HUES64 (cell line): ENCODE data around the gene FAM120B.

ENCODE experiments used
- H3K27ac ChIP-seq: 2 replicates; pipeline ENCODE4 v1.7.0; 2013; ENCODE audit warnings: low read depth, low read length, inconsistent platforms
- H3K27me3 ChIP-seq: 2 replicates; pipeline ENCODE4 v1.6.1; 2013; ENCODE audit warnings: mild to moderate bottlenecking, low read length; ENCODE audit not compliant: insufficient read depth
- H3K36me3 ChIP-seq: 2 replicates; pipeline ENCODE4 v1.6.1; 2013; ENCODE audit warnings: mild to moderate bottlenecking, low read length; ENCODE audit not compliant: insufficient read depth
- H3K4me1 ChIP-seq: 2 replicates; pipeline ENCODE4 v1.6.1; 2013; ENCODE audit warnings: mild to moderate bottlenecking, low read length, moderate library complexity; ENCODE audit not compliant: insufficient read depth
- H3K4me3 ChIP-seq: 2 replicates; pipeline ENCODE4 v1.5.1; 2013; ENCODE audit warnings: mild to moderate bottlenecking, low read length, moderate library complexity
- H3K9ac ChIP-seq: 2 replicates; pipeline ENCODE4 v1.6.1; 2013; ENCODE audit warnings: mild to moderate bottlenecking, low read depth, low read length
- H3K9me3 ChIP-seq: 2 replicates; pipeline ENCODE4 v1.6.1; 2013; ENCODE audit warnings: low read depth, low read length; ENCODE audit not compliant: insufficient read depth
- whole genome bisulfite sequencing: fragments of 150-250, 120-280 bp; methylation state at CpG from one replicate; pipeline ENCODE4 v1.1.7; 2013; ENCODE audit warnings: missing lambda C conversion rate; 5-methylcytosine and 5-hydroxymethylcytosine counted together

Gene FAM120B

DNA sequence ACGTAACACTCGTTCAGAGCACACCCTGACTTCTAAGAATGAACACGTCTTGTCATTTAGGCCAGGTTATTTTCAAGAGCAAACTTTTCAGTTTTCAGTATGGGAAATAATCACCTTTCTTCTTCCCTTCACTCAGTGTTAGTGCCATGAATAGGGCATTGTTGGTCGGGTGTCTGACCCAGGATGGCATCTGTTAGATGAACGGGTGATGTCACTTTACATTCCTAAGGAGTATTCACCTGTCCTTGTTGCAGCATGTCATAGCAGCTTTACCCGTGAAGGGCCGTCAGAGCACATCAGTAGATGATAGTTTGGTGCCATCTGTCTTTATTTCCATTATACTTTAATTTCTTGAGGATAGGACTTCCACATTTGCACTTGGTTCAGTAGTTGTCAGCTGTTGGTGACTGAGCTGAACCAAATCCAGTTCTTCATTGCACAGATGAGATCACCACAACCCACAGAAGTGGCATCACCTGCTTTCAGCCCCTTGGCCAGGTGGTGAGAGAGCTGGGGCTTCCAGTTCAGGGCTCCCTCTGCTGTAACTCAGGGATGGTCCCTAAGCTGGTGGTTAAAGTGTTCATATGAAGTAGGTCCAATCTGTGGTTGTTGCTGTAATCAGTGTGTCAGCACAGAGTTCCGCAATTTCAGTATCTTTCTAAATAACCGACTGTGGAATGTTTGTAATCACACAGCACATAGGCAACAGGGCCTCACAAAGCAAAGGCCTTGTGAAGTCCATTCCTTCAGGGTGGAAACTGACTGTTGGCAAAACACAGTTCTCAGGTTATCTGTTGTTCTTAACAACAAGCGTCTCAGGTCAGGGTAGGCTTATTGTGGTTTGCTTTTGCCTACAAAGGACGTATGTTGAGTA lies 68.2 kb downstream of the FAM120B start:
- no peak overlapping the region for H3K27ac ChIP-seq
- H3K4me3 ChIP-seq, result no peak overlapping the region
- H3K4me1 ChIP-seq, result peaks cover 6% of the 10 kb centered on the region; the same call in 1 of the 2 replicates
- no peaks in the 10 kb centered on the region for H3K27me3 ChIP-seq
- WGBS, result 96% methylated on average over 11 of the region's 11 CpGs
- no peaks in the 10 kb centered on the region for H3K9me3 ChIP-seq
- no peak overlapping the region for H3K9ac ChIP-seq
- H3K36me3 ChIP-seq, result no peaks in the 10 kb centered on the region

DNA sequence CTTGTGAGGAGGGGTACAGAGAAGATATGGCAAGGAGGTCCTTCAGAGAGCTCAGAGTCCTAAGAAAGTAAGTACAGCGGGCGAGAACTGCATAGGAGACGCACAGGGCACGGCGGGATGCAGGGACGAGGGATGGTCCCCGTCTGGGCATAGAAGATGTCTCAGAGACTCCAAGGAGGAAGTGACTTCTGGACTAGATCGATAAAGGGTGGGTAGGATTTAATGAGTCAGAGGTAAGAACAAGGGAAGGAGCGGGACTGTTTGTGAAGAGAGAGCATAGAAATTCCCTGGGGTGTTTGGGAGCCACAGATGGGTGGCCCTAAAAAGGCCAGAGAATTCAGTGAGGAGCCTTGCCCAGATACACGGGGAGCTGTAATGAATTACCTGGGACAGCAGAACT lies 69.1 kb downstream of the FAM120B start:
- Histone ChIP-seq H3K4me1 (peaks cover 6% of the 10 kb centered on the region; the same call in 1 of the 2 replicates), H3K9me3 (no peaks in the 10 kb centered on the region), H3K9ac (no peak overlapping the region), H3K27ac (no peak overlapping the region), H3K4me3 (no peak overlapping the region), H3K36me3 (no peaks in the 10 kb centered on the region), H3K27me3 (no peaks in the 10 kb centered on the region)
- WGBS, result 96% methylated on average over 10 of the region's 10 CpGs

DNA sequence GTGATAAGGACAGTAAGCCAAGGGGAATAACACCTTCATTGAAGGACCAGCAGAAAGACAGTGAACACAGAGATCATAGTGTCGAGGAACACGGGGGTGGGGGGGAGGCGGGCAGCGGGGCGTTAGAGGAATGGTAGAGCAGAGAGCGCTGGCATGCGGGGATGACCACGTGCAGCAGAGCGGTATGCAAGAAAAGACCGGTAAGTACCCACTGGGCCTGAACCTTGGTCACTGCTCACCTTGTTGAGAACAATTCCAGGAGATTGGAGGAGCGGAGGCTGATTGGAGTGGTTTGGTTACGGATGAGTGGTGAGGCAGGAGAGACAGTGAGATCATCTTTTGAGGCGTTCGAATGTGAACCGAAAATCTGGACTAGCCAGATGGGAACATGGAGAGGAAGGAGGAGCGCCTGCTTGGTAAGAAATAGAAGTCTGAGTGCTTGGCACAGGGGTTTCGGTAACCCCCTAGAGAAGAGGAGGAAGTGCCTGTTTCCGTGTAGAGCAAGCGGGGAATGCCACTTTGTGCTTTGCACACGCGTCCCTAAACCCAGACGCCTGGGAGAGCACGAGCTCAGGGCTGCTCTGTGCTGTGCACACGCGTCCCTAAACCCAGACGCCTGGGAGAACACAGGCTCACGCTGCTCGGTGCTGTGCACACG lies 70.0 kb downstream of the FAM120B start:
- no peaks in the 10 kb centered on the region for H3K9me3 ChIP-seq
- no peak overlapping the region for H3K4me3 ChIP-seq
- H3K27me3 ChIP-seq, result no peaks in the 10 kb centered on the region
- no peaks in the 10 kb centered on the region for H3K36me3 ChIP-seq
- H3K27ac ChIP-seq, result no peak overlapping the region
- H3K4me1 ChIP-seq, result peaks cover 6% of the 10 kb centered on the region; the same call in 1 of the 2 replicates
- 95% methylated on average over 28 of the region's 29 CpGs for WGBS
- no peak overlapping the region for H3K9ac ChIP-seq

DNA sequence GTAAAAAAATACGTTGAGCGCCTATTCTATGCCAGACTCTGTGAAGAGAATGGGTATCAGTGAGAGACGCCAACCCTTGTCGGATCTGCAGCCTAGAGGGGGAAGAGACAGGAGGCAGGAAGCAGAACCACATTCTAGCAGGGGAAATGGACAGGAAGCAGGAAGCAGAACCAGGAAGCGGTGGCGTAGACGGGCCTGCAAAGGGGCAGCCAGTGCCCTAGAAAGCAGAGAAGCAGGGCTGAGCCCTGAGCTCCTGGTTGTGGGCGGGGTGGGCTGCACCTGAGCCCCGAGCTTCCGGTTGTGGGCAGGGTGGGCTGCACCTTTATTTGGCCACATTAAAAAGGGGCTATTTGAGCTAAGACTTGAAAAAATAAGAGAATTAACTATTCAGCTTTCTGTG lies 71.9 kb downstream of the FAM120B start:
- Histone ChIP-seq H3K9ac (no peak overlapping the region), H3K36me3 (no peaks in the 10 kb centered on the region), H3K27me3 (no peaks in the 10 kb centered on the region), H3K4me3 (no peak overlapping the region), H3K4me1 (peaks cover 2% of the 10 kb centered on the region; the same call in 1 of the 2 replicates), H3K9me3 (no peaks in the 10 kb centered on the region), H3K27ac (no peak overlapping the region)
- WGBS, result 95% methylated on average over 10 of the region's 10 CpGs

DNA sequence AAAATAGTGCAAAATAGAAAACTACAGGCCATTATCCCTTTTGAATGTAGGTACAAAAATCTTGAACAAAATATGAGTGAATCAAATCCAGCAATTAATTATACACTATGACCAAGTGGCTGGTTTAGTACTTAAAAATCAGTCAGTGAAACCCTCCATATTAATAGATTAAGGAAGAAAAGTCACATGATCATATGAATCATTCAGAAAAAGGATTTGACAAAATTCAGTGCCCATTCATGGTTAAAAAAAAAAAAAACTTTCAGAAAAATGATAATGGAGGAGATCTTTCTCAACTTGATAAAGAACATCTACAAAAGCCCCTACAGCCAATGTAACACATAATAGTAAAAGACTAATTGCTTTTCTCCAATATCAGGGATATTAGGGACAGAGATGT lies 75.0 kb downstream of the FAM120B start:
- no peaks in the 10 kb centered on the region for H3K36me3 ChIP-seq
- H3K27ac ChIP-seq, result no peak overlapping the region
- H3K4me1 ChIP-seq, result peaks cover 5% of the 10 kb centered on the region; the same call in 1 of the 2 replicates
- no peaks in the 10 kb centered on the region for H3K9me3 ChIP-seq
- no peaks in the 10 kb centered on the region for H3K27me3 ChIP-seq
- H3K9ac ChIP-seq, result no peak overlapping the region
- no peak overlapping the region for H3K4me3 ChIP-seq

DNA sequence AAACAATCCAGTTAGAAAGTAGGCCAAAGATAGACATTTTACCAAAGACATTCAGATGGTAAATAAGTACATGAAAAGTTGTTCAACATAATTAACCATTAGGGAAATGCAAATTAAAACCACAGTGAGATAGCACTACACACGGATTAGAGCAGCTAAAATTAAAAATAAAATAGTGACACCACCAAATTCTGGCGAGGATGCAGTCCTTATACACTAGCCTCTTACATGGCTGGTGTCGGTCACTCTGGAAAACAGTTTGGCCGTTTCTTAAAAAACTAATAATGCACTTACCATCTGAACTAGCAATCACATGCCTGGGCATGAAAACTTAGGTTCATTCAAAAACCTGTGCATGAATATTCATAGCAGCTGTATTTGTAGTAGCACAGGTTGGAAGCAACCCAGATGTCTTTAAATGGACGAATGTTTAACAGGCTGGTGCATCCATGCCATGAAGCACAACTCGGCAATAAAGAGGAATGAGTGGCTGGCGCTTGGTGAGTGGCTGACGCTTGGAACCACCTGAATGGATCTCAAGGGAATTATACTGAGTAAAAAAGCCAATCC lies 77.0 kb downstream of the FAM120B start:
- peaks cover 5% of the 10 kb centered on the region; the same call in 1 of the 2 replicates for H3K4me1 ChIP-seq
- no peak overlapping the region for H3K27ac ChIP-seq
- WGBS, result 89% methylated on average over 8 of the region's 8 CpGs

DNA sequence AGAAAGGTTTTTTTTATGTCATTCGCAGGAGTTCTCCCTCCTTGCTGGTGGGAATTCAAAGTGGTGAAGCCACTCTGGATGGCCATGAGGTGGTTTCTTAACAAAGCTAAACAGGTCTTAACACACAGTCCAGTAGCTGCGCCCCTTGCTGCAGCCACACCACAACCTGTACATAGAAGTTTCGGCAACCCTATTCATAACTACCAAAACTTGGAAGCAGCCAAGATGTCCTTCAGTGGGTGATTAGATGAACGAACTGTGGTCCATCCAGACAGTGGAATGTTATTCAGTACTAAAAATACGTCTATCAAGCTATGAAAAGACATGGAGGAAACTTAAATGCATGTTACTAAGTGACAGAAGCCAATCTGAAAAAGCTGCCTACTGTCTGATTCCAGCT lies 78.9 kb downstream of the FAM120B start:
- Histone ChIP-seq H3K9ac (no peak overlapping the region), H3K4me1 (peaks cover 5% of the 10 kb centered on the region; the same call in 1 of the 2 replicates), H3K4me3 (no peak overlapping the region), H3K9me3 (no peaks in the 10 kb centered on the region), H3K27me3 (no peaks in the 10 kb centered on the region), H3K27ac (no peak overlapping the region), H3K36me3 (peaks cover 8% of the 10 kb centered on the region; the same call in 1 of the 2 replicates)
- WGBS, result 96% methylated on average over 5 of the region's 5 CpGs

More for the DNA sequence above, 77.0 kb downstream of the FAM120B start:
- Histone ChIP-seq H3K4me3 (no peak overlapping the region), H3K36me3 (peaks cover 3% of the 10 kb centered on the region; the same call in 1 of the 2 replicates), H3K9ac (no peak overlapping the region), H3K9me3 (no peaks in the 10 kb centered on the region), H3K27me3 (no peaks in the 10 kb centered on the region)

DNA sequence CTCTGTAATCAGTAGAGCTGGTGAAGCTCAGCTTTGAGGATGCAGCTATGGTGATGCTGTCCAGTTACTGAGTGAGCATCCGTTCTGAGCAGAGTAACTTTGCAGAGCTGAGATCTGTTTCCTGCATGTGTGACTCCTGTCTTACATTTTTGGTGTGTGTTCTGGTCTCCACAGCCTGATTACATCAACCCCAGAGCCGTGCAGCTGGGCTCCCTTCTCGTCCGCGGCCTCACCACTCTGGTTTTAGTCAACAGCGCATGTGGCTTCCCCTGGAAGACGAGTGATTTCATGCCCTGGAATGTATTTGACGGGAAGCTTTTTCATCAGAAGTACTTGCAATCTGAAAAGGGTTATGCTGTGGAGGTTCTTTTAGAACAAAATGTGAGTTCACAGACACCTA lies 81.6 kb downstream of the FAM120B start:
- Histone ChIP-seq H3K4me1 (peaks cover 5% of the 10 kb centered on the region; the same call in 1 of the 2 replicates), H3K4me3 (no peak overlapping the region), H3K9me3 (no peaks in the 10 kb centered on the region), H3K36me3 (peaks cover 13% of the 10 kb centered on the region), H3K9ac (no peak overlapping the region), H3K27me3 (no peaks in the 10 kb centered on the region), H3K27ac (no peak overlapping the region)
- 98% methylated on average over 8 of the region's 8 CpGs for WGBS

DNA sequence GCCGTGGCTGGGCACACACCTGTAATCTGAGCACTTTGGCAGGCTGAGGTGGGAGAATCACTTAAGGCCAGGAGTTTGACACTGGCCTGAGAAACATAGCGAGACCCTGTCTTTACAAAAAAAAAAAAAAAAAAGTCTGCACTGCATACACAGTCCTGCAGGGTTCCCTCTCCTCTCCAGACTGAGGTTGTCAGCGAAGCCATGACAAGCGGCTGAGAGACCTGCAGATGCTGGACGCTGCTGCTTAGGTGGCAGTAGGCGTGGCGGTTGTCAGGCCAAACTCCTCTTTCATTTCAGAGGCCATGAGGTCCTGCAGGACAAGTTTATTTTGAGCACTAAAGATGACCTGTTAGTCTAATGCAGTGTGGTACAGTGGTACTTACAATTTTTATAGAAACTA lies 86.5 kb downstream of the FAM120B start:
- no peaks in the 10 kb centered on the region for H3K4me1 ChIP-seq
- no peak overlapping the region for H3K27ac ChIP-seq
- WGBS, result 95% methylated on average over 7 of the region's 7 CpGs
- peaks cover 31% of the 10 kb centered on the region for H3K36me3 ChIP-seq
- no peaks in the 10 kb centered on the region for H3K27me3 ChIP-seq
- H3K9ac ChIP-seq, result no peak overlapping the region
- H3K4me3 ChIP-seq, result no peak overlapping the region
- H3K9me3 ChIP-seq, result no peaks in the 10 kb centered on the region

DNA sequence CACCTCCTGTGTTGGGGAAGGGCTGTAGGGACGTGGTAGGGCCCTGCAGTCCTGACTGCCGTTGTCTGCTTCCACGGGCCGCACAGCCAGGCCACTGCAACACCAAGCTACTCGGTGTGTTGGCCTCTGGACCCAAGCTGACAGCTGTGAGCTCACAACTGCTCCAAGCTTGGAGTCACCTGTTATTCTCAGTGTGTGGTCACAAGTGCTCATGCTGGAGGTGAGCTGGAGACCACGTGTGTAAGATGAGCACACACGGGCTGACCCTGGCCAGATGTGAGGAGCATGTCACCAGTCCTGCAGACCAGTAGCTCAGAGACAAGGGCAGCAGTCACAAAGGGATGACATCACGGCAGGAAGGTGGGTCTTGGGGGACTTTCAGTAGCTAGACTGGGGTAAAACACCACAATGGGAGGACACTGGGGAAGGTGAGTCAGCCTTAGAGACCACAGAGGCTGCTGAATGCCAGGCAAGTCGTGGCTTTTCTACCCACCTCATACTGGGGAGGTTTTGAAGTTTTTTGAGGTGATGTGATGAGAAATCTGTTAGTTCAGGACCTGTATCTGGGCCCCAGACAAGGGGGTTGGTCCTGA lies 87.3 kb downstream of the FAM120B start:
- H3K27ac ChIP-seq, result no peak overlapping the region
- no peaks in the 10 kb centered on the region for H3K4me1 ChIP-seq
- H3K36me3 ChIP-seq, result peaks cover 24% of the 10 kb centered on the region
- 94% methylated on average over 9 of the region's 9 CpGs for WGBS
- no peaks in the 10 kb centered on the region for H3K27me3 ChIP-seq
- H3K9ac ChIP-seq, result no peak overlapping the region
- H3K4me3 ChIP-seq, result no peak overlapping the region
- H3K9me3 ChIP-seq, result no peaks in the 10 kb centered on the region

DNA sequence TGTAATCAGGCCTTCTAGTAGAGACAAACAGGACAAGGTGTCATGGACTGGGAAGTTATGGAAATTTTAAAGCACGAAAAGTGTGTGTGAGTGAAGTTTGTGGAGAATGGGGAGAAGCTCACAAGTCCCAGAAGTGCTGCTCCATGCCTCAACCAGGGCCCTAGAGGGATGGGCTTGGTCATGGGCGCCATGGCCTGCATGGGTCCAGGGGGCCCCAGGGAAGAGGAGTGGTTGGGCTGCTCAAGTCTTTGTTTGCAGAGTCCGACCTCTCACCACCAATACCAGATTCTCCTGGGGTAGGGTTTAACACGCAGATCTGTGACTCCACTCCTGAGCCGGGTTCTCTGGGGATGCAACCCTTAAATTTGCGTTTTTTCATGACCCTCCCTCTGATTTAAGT lies 88.4 kb downstream of the FAM120B start:
- no peaks in the 10 kb centered on the region for H3K9me3 ChIP-seq
- H3K4me3 ChIP-seq, result no peak overlapping the region
- no peak overlapping the region for H3K9ac ChIP-seq
- WGBS, result 92% methylated on average over 6 of the region's 6 CpGs
- H3K27ac ChIP-seq, result no peak overlapping the region
- no peaks in the 10 kb centered on the region for H3K4me1 ChIP-seq
- no peaks in the 10 kb centered on the region for H3K27me3 ChIP-seq
- peaks cover 23% of the 10 kb centered on the region for H3K36me3 ChIP-seq
